Neural cell (in vitro differentiated cells): ENCODE results near the gene SLC34A1. TPM values are rescaled to one million over a fixed set of nuclear protein-coding genes. Genes with fewer than 3 reads are reported as not detected.

Experiments
- H2AFZ ChIP-seq: fragments of 200-600, 300-800 bp; sonication (generic), shearing (Covaris generic); 2 replicates; pipeline ENCODE4 v1.6.0; 2014; ENCODE audit warnings: low read depth, mild to moderate bottlenecking, antibody characterized with exemption, low read length, moderate library complexity
- H3F3A ChIP-seq: fragments of 200-600 bp; shearing (Covaris generic); 2 replicates; pipeline ENCODE4 v1.6.1; 2016; ENCODE audit warnings: mild to moderate bottlenecking, moderate library complexity, mixed read lengths, antibody characterized with exemption, low read length; ENCODE audit not compliant: insufficient read depth, poor library complexity, severe bottlenecking
- H3K27ac ChIP-seq: fragments of 200-600, 300-800 bp; sonication (generic), shearing (Covaris generic); 2 replicates; pipeline ENCODE4 v1.5.1; 2014; ENCODE audit warnings: mild to moderate bottlenecking, low read length, moderate library complexity
- H3K27me3 ChIP-seq: fragments of 300-800, 200-600 bp; sonication (generic), shearing (Covaris generic); 2 replicates; pipeline ENCODE4 v1.6.0; 2014; ENCODE audit warnings: mild to moderate bottlenecking, low read depth, low read length, moderate library complexity; ENCODE audit not compliant: insufficient read depth
- H3K36me3 ChIP-seq: fragments of 300-800, 200-600 bp; sonication (generic), shearing (Covaris generic); 2 replicates; pipeline ENCODE4 v1.5.1; 2014; ENCODE audit warnings: mild to moderate bottlenecking, antibody characterized with exemption, low read length, moderate library complexity; ENCODE audit not compliant: insufficient read depth
- H3K4me2 ChIP-seq: fragments of 300-800, 200-600 bp; sonication (generic), shearing (Covaris generic); 2 replicates; pipeline ENCODE4 v1.6.0; 2014; ENCODE audit warnings: mild to moderate bottlenecking, low read length
- H3K4me3 ChIP-seq: fragments of 300-800, 200-600 bp; sonication (generic), shearing (Covaris generic); 2 replicates; pipeline ENCODE4 v1.5.1; 2014; ENCODE audit warnings: mild to moderate bottlenecking, low read length, moderate library complexity
- H3K79me2 ChIP-seq: fragments of 200-600 bp; shearing (Covaris generic); replicated peaks from 2 replicates; pipeline ENCODE4 v1.6.0; 2014; ENCODE audit warnings: mild to moderate bottlenecking, low read length, moderate library complexity; ENCODE audit not compliant: insufficient read depth
- H3K9ac ChIP-seq: fragments of 300-800, 200-600 bp; sonication (generic), shearing (Covaris generic); 2 replicates; pipeline ENCODE4 v1.6.1; 2016; ENCODE audit warnings: mild to moderate bottlenecking, low read length, mixed read lengths
- H3K9me2 ChIP-seq: fragments of 200-600 bp; shearing (Covaris generic); 2 replicates; pipeline ENCODE4 v1.6.1; 2016; ENCODE audit warnings: mild to moderate bottlenecking, low read length, mixed read lengths; ENCODE audit not compliant: insufficient read depth
- H3K9me3 ChIP-seq: fragments of 200-600, 300-800 bp; sonication (generic), shearing (Covaris generic); 2 replicates; pipeline ENCODE4 v1.6.1; 2016; ENCODE audit warnings: mild to moderate bottlenecking, mixed run types, low read length, moderate library complexity, mixed read lengths
- H4K20me1 ChIP-seq: fragments of 200-600 bp; shearing (Covaris generic); 2 replicates; pipeline ENCODE4 v1.6.1; 2016; ENCODE audit warnings: mild to moderate bottlenecking, mixed run types; ENCODE audit not compliant: insufficient read depth
- CTCF ChIP-seq: fragments of 450-650 bp; IDR thresholded peaks from 2 replicates; pipeline ENCODE4 v1.5.1; 2014; ENCODE audit warnings: antibody characterized with exemption, mild to moderate bottlenecking, moderate library complexity; ENCODE audit not compliant: poor library complexity, severe bottlenecking
- EP300 ChIP-seq: fragments of 450-650 bp; conservative IDR thresholded peaks from 2 replicates; pipeline ENCODE4 v1.6.1; 2014; ENCODE audit warnings: antibody characterized with exemption, mild to moderate bottlenecking, moderate library complexity; ENCODE audit not compliant: poor library complexity, severe bottlenecking
- EZH2 ChIP-seq: fragments of 200-600, 300-800 bp; shearing (Covaris generic), sonication (generic); IDR thresholded peaks from 2 replicates; pipeline ENCODE4 v1.6.1; 2014; ENCODE audit warnings: antibody characterized with exemption, low read length, borderline replicate concordance, mild to moderate bottlenecking; ENCODE audit not compliant: insufficient read depth, poor library complexity, severe bottlenecking
- MXI1 ChIP-seq: fragments of 450-650 bp; conservative IDR thresholded peaks from 2 replicates; pipeline ENCODE4 v1.6.1; 2014; ENCODE audit warnings: antibody characterized with exemption, mild to moderate bottlenecking; ENCODE audit not compliant: poor library complexity, severe bottlenecking
- POLR2AphosphoS5 ChIP-seq: IDR thresholded peaks from 2 replicates; pipeline ENCODE4 v1.6.1; 2012
- RAD21 ChIP-seq: fragments of 450-650 bp; conservative IDR thresholded peaks from 2 replicates; pipeline ENCODE4 v1.6.1; 2014; ENCODE audit warnings: antibody characterized with exemption, mild to moderate bottlenecking, moderate library complexity
- REST ChIP-seq: IDR thresholded peaks from 2 replicates; pipeline ENCODE4 v1.6.1; 2012; ENCODE audit warnings: borderline replicate concordance
- SMC3 ChIP-seq: fragments of 450-650 bp; conservative IDR thresholded peaks from 2 replicates; pipeline ENCODE4 v1.6.1; 2014; ENCODE audit warnings: antibody characterized with exemption, mild to moderate bottlenecking, moderate library complexity; ENCODE audit not compliant: poor library complexity
- TAF1 ChIP-seq: IDR thresholded peaks from 2 replicates; pipeline ENCODE4 v1.6.1; 2012; ENCODE audit warnings: low read depth
- polyA plus RNA-seq: library from polyadenylated mRNA; depleted of rRNA; stranded (reverse); fragments of >200 nt; gene quantifications from 2 replicates; pipeline ENCODE4 v1.2.3, GENCODE V29; 2014

SLC34A1 gene
- polyA plus RNA-seq, 1 donor from 2014 or later, result not detected

GRCh38 chr5:177397875-177398390 is 13.7 kb downstream of the SLC34A1 start:
- Histone ChIP-seq H3F3A (no peaks in the 10 kb centered on the region), H3K36me3 (no peaks in the 10 kb centered on the region), H3K27me3 (peaks cover 21% of the 10 kb centered on the region)

More at GRCh38 chr5:177397875-177398390, 13.7 kb downstream of the SLC34A1 start:
- no peaks in the 10 kb centered on the region for H3K9me3 ChIP-seq
- no peak overlapping the region for H3K9ac ChIP-seq
- H3K4me3 ChIP-seq, result no peak overlapping the region
- no peak overlapping the region for H3K27ac ChIP-seq
- H3K9me2 ChIP-seq, result no peaks in the 10 kb centered on the region
- no peaks in the 10 kb centered on the region for H3K79me2 ChIP-seq
- H2AFZ ChIP-seq, result no peak overlapping the region
- TF ChIP-seq CTCF (no peak), MXI1 (no peak), TAF1 (no peak), REST (no peak), RAD21 (no peak), POLR2AphosphoS5 (no peak), EP300 (no peak), EZH2 (no peak), SMC3 (no peak)
- H3K4me2 ChIP-seq, result no peak overlapping the region
- H4K20me1 ChIP-seq, result no peaks in the 10 kb centered on the region
